HG03103 (cell line): ENCODE measurements around the gene SH3BGRL.
A peak's percentile ranks its signal among the peaks of the same experiment; 100 is the strongest.

Source experiments
- ATAC-seq: cut with Tn5 transposase; IDR thresholded peaks from one replicate; pipeline ENCODE4 v1.9.1; 2021; ENCODE audit warnings: low read depth; ENCODE audit not compliant: unreplicated experiment

The SH3BGRL gene

GRCh38 chrX:81201671-81202455, at the start of gene SH3BGRL, which contains the start of gene HMGN5:
TSS of gene SH3BGRL (plus strand) at chrX:81202102. CDS start at chrX:81202201, 99 bp downstream.
TSS of gene HMGN5 (minus strand) at chrX:81201913. CDS start at chrX:81121549, 80,364 bp downstream.
- ATAC-seq, result peak; percentile 93

- ATAC-seq, result no peak
Measured at GRCh38 chrX:81168391-81168790, 33.5 kb upstream of the SH3BGRL start.

DNA sequence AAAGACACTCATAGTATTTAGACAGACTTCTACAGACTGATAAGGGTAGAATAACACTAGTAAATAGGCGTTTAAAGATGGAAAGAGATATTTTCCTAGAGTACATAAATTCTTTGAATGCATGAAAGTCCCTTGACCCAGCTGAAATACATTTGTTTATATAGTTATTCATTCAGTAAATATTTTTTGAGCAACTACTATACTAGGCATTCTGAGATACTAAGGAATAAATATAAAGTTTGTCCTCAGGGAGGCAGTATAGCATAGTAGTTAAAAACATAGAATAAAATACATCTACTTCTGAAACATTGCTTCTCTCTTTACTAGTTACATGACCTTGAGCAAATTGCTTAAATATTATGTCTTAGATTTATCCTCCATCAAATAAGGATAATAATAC, 27.6 kb upstream of the SH3BGRL start:
- no peak for ATAC-seq

DNA sequence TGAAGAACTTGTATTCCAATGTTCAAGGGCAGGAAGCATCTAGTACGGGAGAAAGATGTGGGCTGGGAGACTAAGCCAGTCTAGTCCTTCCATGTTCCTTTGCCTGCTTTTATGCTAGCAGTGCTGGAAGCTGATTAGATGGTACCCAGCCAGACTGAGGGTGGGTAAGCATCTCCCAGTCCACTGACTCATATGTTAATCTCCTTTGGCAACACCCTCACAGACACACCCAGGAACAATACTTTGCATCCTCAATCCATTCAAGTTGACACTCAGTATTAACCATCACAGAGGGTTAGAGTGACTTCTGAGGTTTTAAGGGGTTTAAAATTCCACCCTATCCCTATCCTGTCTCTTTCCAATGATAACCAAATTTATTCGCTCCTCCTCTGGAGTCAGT, 6.6 kb upstream of the SH3BGRL start:
- ATAC-seq, result no peak

DNA sequence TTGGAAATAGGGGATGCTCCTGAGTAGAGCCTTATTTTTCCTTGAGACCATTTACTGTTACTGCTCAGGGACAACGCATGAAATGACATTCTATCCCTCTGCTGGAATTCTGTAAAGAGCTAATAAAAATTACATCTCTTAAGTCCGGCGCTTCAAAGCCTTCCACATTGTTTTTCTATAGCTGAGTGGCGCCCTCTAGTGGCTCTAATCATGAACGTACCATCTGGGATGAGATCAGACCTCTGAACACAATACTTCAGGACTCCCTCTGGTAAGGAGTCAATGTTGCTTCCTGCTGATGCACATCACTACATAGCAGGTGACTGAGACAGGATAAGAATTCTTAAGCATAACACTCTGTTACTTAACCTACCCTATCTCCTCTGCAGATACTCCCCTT, 6.2 kb upstream of the SH3BGRL start:
- ATAC-seq, result peak; percentile 89

DNA sequence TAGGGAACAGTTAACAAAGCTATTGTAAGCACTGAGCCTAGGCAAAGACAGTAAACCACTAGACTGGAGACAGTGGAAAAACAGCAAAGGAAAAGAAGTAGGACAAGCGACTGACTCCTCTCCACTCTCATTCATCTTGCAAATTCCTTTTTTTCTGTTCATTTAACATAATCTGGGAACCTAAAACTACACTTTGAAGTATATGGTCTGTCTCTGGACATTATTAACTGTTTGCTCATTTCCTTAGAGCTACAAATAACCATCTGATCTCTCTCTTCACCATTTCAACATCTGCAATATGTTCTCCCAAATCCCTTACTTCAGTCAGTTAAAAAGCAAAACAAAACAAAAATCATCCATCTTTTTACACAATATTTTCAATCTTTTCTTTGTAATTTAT, 831 bp upstream of the SH3BGRL start:
- no peak for ATAC-seq

- no peak for ATAC-seq
Measured at GRCh38 chrX:81202456-81202819, 536 bp downstream of the SH3BGRL start.

- ATAC-seq, result no peak
Measured at GRCh38 chrX:81202943-81203342, 1.0 kb downstream of the SH3BGRL start.

DNA sequence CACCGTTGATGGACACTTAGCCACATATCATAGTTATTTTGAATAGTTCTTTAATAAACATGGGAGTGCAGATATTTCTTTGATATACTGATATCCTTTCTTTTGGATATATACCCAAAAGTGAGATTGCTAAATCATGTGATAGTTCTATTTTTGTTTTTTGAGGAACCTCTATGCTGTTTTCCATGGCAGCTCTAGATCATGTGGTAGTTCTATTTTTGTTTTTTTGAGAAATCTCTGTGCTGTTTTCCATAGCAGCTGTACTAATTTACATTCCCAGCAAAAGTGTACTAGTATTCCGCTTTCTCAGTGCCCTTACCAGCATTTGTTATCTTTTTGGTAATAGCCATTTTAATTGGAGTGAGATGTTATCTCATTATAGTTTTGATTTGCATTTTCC, 3.6 kb downstream of the SH3BGRL start:
- no peak for ATAC-seq

DNA sequence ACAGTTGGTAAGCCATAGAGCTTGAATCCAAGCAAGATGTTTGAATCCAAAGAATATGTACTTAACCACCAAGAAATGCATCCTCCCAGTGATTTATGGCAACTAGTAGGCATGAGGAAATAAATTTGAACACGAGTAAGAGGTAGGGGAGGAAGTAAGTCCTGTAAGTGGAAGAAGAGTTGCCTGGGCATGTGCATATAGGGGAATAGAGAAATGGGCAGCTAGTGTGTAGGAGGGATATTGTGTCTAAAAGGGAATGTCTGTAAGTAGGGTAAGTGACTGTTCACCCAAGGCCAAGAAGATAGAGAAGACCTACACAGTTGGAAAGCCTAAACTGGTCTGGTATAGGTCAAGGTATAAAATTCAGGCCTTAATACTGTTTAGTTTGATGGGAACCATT, 4.6 kb downstream of the SH3BGRL start:
- no peak for ATAC-seq

- no peak for ATAC-seq
Measured at GRCh38 chrX:81208916-81209315, 7.0 kb downstream of the SH3BGRL start.

- ATAC-seq, result no peak
Measured at GRCh38 chrX:81215685-81216084, 13.8 kb downstream of the SH3BGRL start.

GRCh38 chrX:81229229-81229628, 27.3 kb downstream of the SH3BGRL start:
- no peak for ATAC-seq

DNA sequence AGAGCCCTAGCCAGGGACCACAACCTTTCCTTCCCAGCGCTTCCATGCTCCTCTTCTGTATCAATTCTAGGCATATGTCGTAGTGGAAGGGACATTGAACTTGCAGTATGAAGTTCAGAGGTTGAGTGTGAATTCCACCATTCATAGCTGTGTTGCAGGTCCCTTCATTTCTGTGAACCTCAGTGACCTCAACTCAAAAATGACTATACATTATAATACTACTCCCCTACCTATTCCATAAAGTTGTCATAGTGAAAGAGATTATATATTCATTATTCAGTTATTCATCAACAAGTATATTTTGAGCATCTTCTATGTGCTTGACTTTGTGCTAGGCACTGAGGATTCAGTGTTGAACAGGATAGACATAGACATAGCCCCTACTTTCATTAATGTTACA, 28.0 kb downstream of the SH3BGRL start:
- no peak for ATAC-seq

DNA sequence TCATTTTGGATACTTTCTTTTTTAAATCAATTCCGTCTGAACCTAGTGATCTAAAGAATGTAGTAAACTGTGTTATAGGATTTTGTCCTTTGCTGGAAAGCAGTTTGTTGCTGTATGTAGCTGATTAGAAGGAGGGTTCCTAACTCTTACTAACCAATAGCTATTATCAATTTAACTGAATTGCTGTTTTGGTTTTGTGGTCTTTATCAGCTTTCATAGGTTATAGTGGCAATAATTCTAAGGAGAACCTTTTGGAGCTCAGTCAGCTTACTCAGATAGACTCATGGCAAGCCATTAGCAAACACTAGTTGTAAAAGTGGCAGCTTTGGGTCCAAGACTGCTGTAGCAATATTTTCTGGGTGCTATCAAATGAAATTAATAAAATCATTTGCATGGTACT, 29.6 kb downstream of the SH3BGRL start:
- ATAC-seq, result no peak

GRCh38 chrX:81232218-81232617, 30.3 kb downstream of the SH3BGRL start:
- ATAC-seq, result no peak

GRCh38 chrX:81237516-81237915, 35.6 kb downstream of the SH3BGRL start:
- ATAC-seq, result no peak

DNA sequence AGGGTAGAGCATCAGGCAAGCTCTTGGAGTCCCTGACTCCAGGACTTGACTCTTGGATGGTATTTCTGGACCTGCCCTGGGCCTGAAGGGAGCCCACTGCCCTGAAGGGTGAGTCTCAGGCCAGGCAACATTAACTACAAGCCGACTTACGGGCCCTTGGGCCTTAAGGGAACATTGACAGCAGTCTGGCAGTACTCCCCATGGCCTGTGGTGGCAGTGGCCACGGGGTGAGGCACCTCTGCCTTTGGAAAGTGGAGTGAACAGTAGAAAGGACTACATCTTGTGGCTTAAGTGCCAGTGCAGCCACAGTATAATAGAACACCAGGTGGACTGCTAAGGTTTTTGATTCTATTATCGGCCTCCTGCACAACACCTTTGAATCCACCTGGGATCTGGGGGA, 36.3 kb downstream of the SH3BGRL start:
- ATAC-seq, result no peak

DNA sequence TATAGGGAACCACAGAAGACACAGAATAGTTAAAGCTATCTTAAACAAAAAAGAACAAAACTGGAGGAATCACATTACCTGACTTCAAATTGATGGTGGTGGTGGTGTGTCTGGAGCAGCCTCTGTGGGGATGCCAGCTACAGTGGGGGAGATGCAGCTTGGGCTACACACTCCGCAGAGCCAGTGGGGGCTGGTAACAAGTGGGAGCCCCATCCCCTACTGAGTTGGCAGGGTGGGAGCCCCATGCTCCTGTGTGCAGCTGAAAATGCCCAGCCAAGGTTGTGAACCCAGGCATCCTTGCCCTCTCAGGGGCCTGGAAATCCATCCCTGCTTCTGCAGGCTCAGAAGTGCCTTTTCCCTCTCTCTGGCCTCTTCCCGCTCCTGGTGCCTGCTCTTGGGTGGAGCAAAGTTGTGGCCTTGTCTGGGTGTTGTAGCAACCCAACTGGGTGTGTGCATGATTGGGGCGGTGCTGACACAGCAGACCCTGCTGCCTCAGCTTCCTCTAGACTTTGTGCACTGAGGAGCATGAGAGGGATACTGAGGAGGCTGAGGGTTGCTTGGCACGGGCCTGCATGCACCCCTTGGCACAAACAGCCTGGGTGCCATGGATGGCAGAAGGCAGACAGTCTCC, 38.9 kb downstream of the SH3BGRL start:
- no peak for ATAC-seq

DNA sequence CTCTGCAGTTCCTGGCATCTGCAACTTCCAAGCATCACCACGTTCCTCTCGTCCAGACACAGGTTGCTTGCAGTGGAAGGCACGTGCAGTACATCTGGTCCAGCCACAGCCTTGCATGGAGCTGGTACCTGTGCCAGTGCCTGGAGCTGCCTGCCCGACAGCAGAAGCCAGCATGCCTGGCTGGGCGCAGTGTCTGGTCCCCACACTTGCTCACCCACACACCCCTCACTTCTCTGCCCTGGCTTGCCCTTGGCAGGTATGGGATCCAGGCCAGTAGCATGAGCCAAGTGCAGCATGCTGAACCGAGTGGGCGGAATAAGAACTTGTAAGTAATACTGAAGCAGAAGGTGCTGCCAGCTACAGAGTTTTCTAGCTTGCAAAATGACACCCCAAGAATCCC, 39.9 kb downstream of the SH3BGRL start:
- no peak for ATAC-seq

- ATAC-seq, result no peak
Measured at GRCh38 chrX:81255876-81256275, 54.0 kb downstream of the SH3BGRL start.

- no peak for ATAC-seq
Measured at GRCh38 chrX:81257817-81258216, 55.9 kb downstream of the SH3BGRL start.
